ENCODE results near the gene RPS19. TPM values are rescaled to one million over a fixed set of nuclear protein-coding genes. Genes with fewer than 3 reads are reported as not detected.

RPS19 gene
- total and polyA plus RNA-seq, 4 donors: 1,062 to 2,335 (median 1,709) TPM

DNA sequence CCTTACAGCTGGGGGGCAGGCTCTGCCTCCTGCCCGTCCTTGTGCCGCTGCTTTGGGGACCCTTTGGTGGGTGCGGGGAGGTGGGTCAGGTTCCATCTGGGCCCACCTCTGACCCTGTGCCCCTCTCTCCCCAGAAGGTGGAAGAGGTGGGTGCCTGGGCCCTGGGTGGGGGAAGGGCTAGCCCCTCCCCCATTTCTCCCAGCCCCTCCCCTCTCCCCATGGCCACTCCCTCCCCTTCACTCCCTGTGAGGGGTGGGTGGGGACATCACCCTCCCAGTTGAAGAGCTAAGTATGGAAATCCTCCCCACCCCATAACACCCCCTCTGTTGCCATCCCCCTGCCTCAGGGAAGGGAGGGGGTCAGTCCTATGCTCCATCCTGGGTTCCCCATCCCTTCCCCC lies 37.1 kb downstream of the RPS19 start:
- no peaks in the 10 kb centered on the region for H3K4me1 ChIP-seq (ENCODE audit: control insufficient read depth in 1 of 2, insufficient read depth in 2 of 2, low read length in 2 of 2)
- no peak overlapping the region for H3K4me3 ChIP-seq (ENCODE audit: low read length in 2 of 2)
- DNase-seq (no peak), ATAC-seq (ENCODE audit: low FRiP score) (no peak)
- H3K9me3 ChIP-seq (ENCODE audit: control insufficient read depth, low read length): no peaks in the 10 kb centered on the region
- intact Hi-C loops (cut with DNase I): no loop called here
- H3K36me3 ChIP-seq (ENCODE audit: control insufficient read depth in 1 of 2, insufficient read depth in 2 of 2, low read length in 1 of 2): peaks cover 6 to 10% of the 10 kb centered on the region in 2 donors
- WGBS, 2 donors: 90 to 91% methylated on average over 2 to 3 of the region's 3 CpGs
- H3K27me3 ChIP-seq (ENCODE audit: control insufficient read depth in 1 of 2, insufficient read depth in 2 of 2, low read length in 1 of 2): no peaks in the 10 kb centered on the region
- H3K27ac ChIP-seq (ENCODE audit: low read depth in 1 of 2, low read length in 2 of 2): no peak overlapping the region

DNA sequence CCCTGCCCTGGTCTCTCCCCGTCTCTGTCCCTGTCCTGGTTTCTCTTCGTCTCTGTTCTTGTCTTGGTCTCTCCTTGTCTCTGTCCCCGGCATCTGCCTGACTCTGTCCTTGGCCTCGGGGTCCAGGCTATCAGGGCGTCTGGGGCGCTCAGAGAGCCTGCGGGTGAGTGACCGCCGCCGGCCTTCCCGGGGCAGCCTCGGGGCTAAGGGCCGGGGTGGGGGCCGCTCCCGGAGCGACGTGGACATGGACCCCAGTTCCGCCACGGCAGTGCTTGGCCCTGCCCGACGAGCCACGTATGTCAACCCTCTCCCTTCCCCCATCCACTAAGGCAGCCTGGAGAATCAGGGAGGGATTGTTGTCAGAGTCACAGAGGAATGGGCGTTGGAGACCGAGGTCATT lies 37.8 kb downstream of the RPS19 start:
- Histone ChIP-seq H3K4me1 (ENCODE audit: control insufficient read depth in 1 of 2, insufficient read depth in 2 of 2, low read length in 2 of 2) (no peaks in the 10 kb centered on the region), H3K27me3 (ENCODE audit: control insufficient read depth in 1 of 2, insufficient read depth in 2 of 2, low read length in 1 of 2) (no peaks in the 10 kb centered on the region), H3K4me3 (ENCODE audit: low read length in 2 of 2) (no peak overlapping the region), H3K36me3 (ENCODE audit: control insufficient read depth in 1 of 2, insufficient read depth in 2 of 2, low read length in 1 of 2) (peaks cover 6 to 13% of the 10 kb centered on the region in 2 donors), H3K9me3 (ENCODE audit: control insufficient read depth, low read length) (no peaks in the 10 kb centered on the region), H3K27ac (ENCODE audit: low read depth in 1 of 2, low read length in 2 of 2) (no peak overlapping the region)
- ATAC-seq (ENCODE audit: low FRiP score): no peak
- intact Hi-C loops (cut with DNase I): no loop called here
- DNase-seq: no peak
- WGBS, 2 donors: 85 to 87% methylated on average over 22 to 24 of the region's 24 CpGs

DNA sequence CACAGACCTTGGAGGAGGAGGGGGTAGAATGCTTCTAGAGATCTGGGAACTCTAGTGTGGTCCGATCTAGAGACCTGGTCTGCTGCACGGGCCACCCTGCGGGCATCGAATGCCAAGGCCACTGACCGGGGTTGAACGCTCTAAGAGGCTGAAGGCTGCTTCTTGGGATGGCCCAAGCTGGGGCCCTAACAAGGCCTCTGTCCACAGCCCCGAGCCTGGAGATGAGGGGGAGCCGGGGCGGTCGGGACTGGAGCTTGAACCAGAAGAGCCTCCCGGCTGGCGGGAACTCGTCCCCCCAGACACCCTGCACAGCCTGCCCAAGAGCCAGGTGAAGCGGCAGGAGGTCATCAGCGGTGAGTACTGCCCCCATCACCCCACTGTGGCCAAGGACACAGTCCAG lies 38.2 kb downstream of the RPS19 start:
- no peaks in the 10 kb centered on the region for H3K9me3 ChIP-seq (ENCODE audit: control insufficient read depth, low read length)
- H3K4me3 ChIP-seq (ENCODE audit: low read length in 2 of 2): no peak overlapping the region
- H3K4me1 ChIP-seq (ENCODE audit: control insufficient read depth in 1 of 2, insufficient read depth in 2 of 2, low read length in 2 of 2): no peaks in the 10 kb centered on the region
- WGBS, 2 donors: 90 to 91% methylated on average over 15 of the region's 15 CpGs
- H3K27me3 ChIP-seq (ENCODE audit: control insufficient read depth in 1 of 2, insufficient read depth in 2 of 2, low read length in 1 of 2): no peaks in the 10 kb centered on the region
- H3K36me3 ChIP-seq (ENCODE audit: control insufficient read depth in 1 of 2, insufficient read depth in 2 of 2, low read length in 1 of 2): peaks cover 6 to 13% of the 10 kb centered on the region in 2 donors
- DNase-seq (no peak), ATAC-seq (ENCODE audit: low FRiP score) (peak; percentile 27)
- intact Hi-C loops (cut with DNase I): no loop called here
- no peak overlapping the region for H3K27ac ChIP-seq (ENCODE audit: low read depth in 1 of 2, low read length in 2 of 2)

DNA sequence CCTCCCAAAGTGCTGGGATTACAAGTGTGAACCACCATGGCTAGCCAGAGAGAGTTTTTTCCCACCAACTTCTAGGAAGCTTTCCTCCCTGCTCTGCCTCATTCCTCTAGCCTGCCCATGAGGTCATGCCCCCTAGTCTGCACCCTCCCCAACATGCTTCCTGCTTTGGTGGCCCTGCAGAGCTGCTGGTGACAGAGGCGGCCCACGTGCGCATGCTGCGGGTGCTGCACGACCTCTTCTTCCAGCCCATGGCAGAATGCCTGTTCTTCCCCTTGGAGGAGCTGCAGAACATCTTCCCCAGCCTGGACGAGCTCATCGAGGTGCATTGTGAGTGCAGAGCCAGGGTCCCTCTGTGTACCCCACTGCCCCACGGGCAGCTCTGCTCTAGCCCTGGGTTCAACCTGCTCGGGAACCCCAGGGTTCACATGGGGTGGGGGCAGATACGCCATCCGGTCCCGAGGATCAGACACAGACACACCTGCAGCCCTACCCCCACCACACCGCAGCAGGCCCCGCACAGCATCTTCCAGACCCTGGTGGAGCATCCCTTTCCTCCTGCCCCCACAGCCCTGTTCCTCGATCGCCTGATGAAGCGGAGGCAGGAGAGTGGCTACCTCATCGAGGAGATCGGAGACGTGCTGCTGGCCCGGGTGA lies 41.8 kb downstream of the RPS19 start:
- no peak for DNase-seq
- no peak for ATAC-seq (ENCODE audit: low FRiP score)
- peaks cover 6 to 14% of the 10 kb centered on the region in 2 donors for H3K36me3 ChIP-seq (ENCODE audit: control insufficient read depth in 1 of 2, insufficient read depth in 2 of 2, low read length in 1 of 2)
- 93 to 94% methylated on average over 20 to 21 of the region's 21 CpGs for WGBS, 2 donors
- H3K4me1 ChIP-seq (ENCODE audit: control insufficient read depth in 1 of 2, insufficient read depth in 2 of 2, low read length in 2 of 2): no peaks in the 10 kb centered on the region
- no peak overlapping the region for H3K4me3 ChIP-seq (ENCODE audit: low read length in 2 of 2)
- H3K27me3 ChIP-seq (ENCODE audit: control insufficient read depth in 1 of 2, insufficient read depth in 2 of 2, low read length in 1 of 2): no peaks in the 10 kb centered on the region
- intact Hi-C loops (cut with DNase I): no loop called here
- no peaks in the 10 kb centered on the region for H3K9me3 ChIP-seq (ENCODE audit: control insufficient read depth, low read length)
- H3K27ac ChIP-seq (ENCODE audit: low read depth in 1 of 2, low read length in 2 of 2): no peak overlapping the region

DNA sequence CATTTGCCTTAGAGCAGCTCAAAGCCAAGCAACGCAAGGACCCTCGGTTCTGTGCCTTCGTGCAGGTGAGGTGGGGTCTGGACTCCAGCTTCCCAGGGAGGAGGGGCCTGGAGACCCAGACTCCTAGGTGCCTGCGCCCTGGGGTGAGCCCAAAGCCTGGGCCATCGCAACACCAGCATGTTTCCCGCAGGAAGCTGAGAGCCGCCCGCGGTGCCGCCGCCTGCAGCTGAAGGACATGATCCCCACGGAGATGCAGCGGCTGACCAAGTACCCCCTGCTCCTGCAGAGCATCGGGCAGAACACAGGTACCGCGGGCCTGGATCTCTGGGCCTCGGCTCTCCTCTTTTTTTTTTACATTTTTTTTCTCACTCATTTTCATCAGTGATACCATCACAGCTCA lies 42.5 kb downstream of the RPS19 start:
- DNase-seq (no peak), ATAC-seq (ENCODE audit: low FRiP score) (no peak)
- Histone ChIP-seq H3K36me3 (ENCODE audit: control insufficient read depth in 1 of 2, insufficient read depth in 2 of 2, low read length in 1 of 2) (peaks cover 6 to 14% of the 10 kb centered on the region in 2 donors), H3K4me1 (ENCODE audit: control insufficient read depth in 1 of 2, insufficient read depth in 2 of 2, low read length in 2 of 2) (no peaks in the 10 kb centered on the region), H3K9me3 (ENCODE audit: control insufficient read depth, low read length) (no peaks in the 10 kb centered on the region), H3K27me3 (ENCODE audit: control insufficient read depth in 1 of 2, insufficient read depth in 2 of 2, low read length in 1 of 2) (no peaks in the 10 kb centered on the region), H3K4me3 (ENCODE audit: low read length in 2 of 2) (no peak overlapping the region), H3K27ac (ENCODE audit: low read depth in 1 of 2, low read length in 2 of 2) (no peak overlapping the region)
- intact Hi-C loops (cut with DNase I): no loop called here
- WGBS, 2 donors: 89 to 94% methylated on average over 17 of the region's 17 CpGs

DNA sequence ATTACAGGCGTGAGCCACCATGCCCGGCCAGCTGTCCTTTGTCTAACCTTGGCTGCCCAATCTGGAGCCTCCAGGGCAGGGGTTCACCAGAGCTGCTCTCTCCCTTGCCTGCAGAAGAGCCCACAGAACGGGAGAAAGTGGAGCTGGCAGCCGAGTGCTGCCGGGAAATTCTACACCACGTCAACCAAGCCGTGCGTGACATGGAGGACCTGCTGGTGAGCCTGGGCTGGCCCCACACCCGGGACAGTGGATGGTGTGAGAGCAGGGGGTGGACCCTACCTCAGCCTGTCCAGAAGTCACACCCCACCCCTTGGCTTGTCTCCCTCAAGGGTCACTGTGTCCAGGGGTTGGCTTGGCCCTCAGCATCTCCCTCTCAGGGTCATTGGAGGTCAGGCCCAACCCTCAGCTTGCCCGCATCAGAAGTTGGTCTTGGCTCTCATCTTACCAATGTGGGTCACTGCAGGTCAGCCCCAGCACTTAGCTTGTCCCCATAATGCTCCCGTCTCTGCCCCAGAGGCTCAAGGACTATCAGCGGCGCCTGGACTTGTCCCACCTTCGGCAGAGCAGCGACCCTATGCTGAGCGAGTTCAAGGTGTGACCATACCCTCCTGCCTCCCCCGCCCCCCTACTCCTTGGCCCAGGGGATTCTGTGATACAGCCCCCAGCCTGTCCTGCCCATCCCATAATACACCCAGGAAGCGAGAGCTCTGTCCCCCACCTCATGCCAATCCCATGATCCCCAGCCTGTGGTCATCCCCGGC lies 43.3 kb downstream of the RPS19 start:
- H3K4me3 ChIP-seq (ENCODE audit: low read length in 2 of 2): no peak overlapping the region
- H3K9me3 ChIP-seq (ENCODE audit: control insufficient read depth, low read length): no peaks in the 10 kb centered on the region
- H3K36me3 ChIP-seq (ENCODE audit: control insufficient read depth in 1 of 2, insufficient read depth in 2 of 2, low read length in 1 of 2): peaks cover 6 to 12% of the 10 kb centered on the region in 2 donors
- H3K4me1 ChIP-seq (ENCODE audit: control insufficient read depth in 1 of 2, insufficient read depth in 2 of 2, low read length in 2 of 2): no peaks in the 10 kb centered on the region
- no peak overlapping the region for H3K27ac ChIP-seq (ENCODE audit: low read depth in 1 of 2, low read length in 2 of 2)
- DNase-seq: no peak
- ATAC-seq (ENCODE audit: low FRiP score): peak; percentile 24
- no peaks in the 10 kb centered on the region for H3K27me3 ChIP-seq (ENCODE audit: control insufficient read depth in 1 of 2, insufficient read depth in 2 of 2, low read length in 1 of 2)
- intact Hi-C loops (cut with DNase I): no loop called here
- WGBS, 2 donors: 87 to 88% methylated on average over 19 of the region's 19 CpGs

DNA sequence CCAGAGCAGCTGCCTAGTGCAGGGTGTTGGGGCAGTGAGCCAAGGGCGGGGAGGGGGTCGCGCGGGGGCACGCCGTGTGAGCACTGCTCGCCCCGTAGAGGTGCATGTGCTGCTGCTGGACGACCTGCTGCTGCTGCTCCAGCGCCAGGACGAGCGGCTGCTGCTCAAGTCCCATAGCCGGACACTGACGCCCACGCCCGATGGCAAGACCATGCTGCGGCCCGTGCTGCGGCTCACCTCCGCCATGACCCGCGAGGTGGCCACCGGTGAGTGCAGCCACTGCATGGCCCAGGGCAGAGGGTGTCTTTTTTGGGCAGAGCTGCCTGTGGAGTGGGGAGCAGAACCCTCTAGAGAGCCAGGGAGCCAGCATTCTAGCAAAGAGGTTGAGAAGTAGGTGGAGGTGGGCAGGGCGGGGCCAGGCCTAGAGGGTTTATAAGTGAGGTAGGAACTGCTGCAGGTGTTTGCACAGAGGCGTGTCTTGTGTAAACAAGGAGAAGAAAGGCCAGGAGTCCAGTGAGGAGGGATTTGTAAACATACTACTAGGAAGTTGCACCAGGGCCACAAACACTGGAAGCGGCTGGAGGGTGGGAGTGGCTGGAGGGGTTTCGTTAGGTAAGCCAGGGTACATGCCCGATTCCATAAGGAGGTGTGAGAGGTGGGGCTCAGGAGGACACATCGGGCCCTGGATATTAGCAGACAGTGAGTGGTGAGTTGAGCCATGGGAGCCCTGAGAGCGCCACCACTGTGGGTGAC lies 44.2 kb downstream of the RPS19 start:
- 89 to 91% methylated on average over 30 of the region's 30 CpGs for WGBS, 2 donors
- DNase-seq: no peak
- intact Hi-C loops (cut with DNase I): no loop called here
- no peaks in the 10 kb centered on the region for H3K27me3 ChIP-seq (ENCODE audit: control insufficient read depth in 1 of 2, insufficient read depth in 2 of 2, low read length in 1 of 2)
- no peak for ATAC-seq (ENCODE audit: low FRiP score)
- no peaks in the 10 kb centered on the region for H3K4me1 ChIP-seq (ENCODE audit: control insufficient read depth in 1 of 2, insufficient read depth in 2 of 2, low read length in 2 of 2)
- no peak overlapping the region for H3K27ac ChIP-seq (ENCODE audit: low read depth in 1 of 2, low read length in 2 of 2)
- peaks cover 3 to 12% of the 10 kb centered on the region in 2 donors for H3K36me3 ChIP-seq (ENCODE audit: control insufficient read depth in 1 of 2, insufficient read depth in 2 of 2, low read length in 1 of 2)
- H3K4me3 ChIP-seq (ENCODE audit: low read length in 2 of 2): no peak overlapping the region
- no peaks in the 10 kb centered on the region for H3K9me3 ChIP-seq (ENCODE audit: control insufficient read depth, low read length)

DNA sequence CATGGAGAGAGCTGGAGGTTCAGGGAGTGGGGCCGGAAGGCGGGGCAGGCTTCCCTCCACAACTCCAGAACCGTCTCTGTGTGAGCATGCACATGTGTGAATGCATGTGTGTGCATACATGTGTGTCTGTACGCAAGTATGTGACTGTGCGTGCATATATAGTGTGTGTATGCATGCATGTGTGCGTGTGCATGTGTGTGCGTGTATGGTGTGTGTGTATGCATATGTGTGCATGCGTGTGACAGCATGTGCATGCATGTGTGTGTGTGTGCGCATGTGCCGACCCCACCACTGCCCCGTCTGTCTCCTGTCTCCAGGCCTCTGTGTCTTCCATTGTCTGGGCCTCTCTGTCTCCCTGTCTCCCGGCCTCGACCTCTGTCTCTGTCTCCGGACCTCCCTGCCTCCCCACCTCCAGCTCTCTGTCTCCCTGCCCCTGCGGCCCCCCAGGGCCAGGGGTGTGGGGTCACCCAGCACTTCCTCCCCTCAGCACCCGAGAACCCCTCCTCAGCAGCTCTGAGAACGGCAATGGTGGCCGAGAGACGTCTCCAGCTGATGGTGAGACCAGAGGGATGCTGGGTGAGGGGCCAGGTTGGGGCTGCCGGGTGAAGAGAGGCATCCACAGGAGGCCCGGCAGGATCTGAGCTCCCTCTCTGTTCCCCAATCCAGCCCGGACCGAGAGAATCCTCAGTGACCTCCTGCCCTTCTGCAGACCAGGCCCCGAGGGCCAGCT lies 45.4 kb downstream of the RPS19 start:
- intact Hi-C loops (cut with DNase I): no loop called here
- Histone ChIP-seq H3K27me3 (ENCODE audit: control insufficient read depth in 1 of 2, insufficient read depth in 2 of 2, low read length in 1 of 2) (no peaks in the 10 kb centered on the region), H3K27ac (ENCODE audit: low read depth in 1 of 2, low read length in 2 of 2) (no peak overlapping the region), H3K4me1 (ENCODE audit: control insufficient read depth in 1 of 2, insufficient read depth in 2 of 2, low read length in 2 of 2) (no peaks in the 10 kb centered on the region), H3K9me3 (ENCODE audit: control insufficient read depth, low read length) (no peaks in the 10 kb centered on the region), H3K4me3 (ENCODE audit: low read length in 2 of 2) (no peak overlapping the region), H3K36me3 (ENCODE audit: control insufficient read depth in 1 of 2, insufficient read depth in 2 of 2, low read length in 1 of 2) (peaks cover under 1 to 12% of the 10 kb centered on the region in 2 donors)
- no peak for DNase-seq
- WGBS, 2 donors: 84 to 85% methylated on average over 24 of the region's 24 CpGs
- no peak for ATAC-seq (ENCODE audit: low FRiP score)
